Stimulated activated CD8-positive, alpha-beta memory T cell treated with anti-CD3 and anti-CD28 coated beads, Interleukin-12 subunit alpha, Interleukin-12 subunit beta, amount 100 ng/mL, for 4 hours (primary cell): ENCODE data around the gene SMIM5.
"Not testable (repeated sequence)": the region's sequence is repeated elsewhere in the genome, so short reads cannot be mapped to it uniquely, and the experiment has no call there.

Experiments
- DNase-seq: peaks from one replicate; pipeline ENCODE4 v3.0.0-alpha.2; 2020; ENCODE audit warnings: low read depth

The SMIM5 gene, protein sequence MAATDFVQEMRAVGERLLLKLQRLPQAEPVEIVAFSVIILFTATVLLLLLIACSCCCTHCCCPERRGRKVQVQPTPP

DNA sequence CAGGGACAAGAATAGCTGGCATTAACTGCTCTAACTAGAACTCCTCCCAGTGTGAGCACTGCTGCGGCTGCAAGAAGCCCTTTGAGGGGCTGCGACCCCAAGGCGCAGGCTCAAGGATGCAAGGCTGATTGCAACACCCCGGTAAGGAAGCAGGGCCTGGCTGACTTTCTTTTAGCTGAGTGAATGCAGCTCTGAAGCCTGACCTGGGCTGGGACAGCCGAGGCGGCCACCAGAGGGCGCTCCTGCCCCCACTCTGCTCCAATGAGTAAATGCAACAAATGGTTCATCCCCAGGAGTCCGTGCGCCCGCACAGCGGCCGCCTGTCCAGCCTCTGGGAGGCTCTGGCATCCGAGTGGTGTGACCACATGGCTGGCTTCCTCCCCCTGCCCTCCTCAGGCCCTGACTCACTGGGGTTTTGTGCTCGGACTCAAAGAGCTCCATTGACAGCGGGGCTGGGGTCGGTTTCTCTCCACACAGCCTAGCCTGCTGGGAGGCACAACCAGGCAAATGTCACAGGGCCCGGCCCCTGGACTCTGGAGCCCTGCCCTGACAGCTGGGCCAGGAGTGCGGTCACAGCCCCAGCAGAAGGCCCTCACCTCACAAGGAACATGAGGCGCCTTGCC is at the start of gene SMIM5:
Gene SMIM5 (plus strand): TSS at position 572 of the 623 bp plus-strand sequence. CDS start 6,768 bp downstream, outside the sequence.
- peak; percentile 62 for DNase-seq

DNA sequence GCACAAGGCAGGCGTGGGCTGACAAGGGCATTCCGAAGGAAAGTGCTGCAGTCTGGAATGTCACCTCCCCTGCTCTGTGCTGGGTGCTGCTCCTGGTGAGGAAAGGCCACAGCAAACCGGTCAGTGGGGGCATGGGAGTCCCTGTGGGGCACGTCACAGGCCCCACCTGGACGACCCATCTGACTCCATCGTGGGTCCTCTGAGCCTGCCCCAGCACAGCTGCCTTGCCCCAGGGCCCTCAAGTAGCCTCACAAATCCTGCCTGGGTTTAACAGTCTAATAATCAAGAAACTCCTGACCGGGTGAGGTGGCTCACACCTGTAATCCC is 48.4 kb upstream of the SMIM5 start:
- no peak for DNase-seq

DNA sequence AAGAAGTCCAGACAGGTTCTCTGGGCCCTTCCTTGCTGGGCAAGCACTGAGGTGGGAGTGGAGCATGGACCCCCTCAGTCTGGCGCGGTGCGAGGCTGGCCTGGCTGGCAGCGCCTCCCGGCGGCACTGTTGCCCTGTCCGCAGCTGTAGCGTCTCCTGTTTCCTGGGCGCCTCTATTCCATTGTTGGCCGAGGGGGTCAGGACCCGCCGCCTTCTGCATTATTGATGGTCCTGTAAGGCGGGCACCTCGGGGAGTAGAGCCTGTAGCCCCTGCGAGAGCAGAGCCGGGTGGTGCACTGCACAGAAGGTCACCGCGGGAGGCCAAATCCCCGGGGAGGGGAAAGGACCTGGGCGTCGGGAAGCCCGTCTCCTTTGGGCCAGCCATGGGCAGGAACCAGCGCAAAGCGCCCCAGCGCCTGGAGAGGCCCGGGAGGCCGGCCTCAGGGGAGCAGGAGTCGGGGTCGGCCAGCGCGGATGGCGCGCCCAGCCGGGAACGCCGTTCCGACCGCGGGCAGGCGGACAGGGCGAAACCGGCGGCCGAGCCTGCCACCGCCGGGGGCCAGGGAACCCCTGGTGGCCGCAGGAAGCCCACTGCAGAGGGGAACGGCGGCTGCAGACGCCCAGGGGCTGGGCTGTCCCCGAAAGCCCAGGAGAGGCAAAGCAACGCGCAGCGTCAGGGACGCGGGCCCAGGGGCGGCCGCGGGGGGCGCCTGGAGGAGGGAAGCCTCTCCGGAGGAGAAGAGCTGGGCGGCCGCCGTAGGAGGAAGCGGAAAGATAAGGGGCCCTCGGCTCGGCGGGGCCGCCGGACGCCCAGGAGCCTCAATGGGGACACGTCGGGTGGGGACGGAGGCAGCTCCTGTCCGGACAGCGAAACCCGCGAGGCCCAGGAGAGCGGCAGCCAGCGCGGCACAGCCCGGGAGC is 45.3 kb upstream of the SMIM5 start, which contains the start of gene MYO15B:
Gene MYO15B (plus strand): TSS at position 126 of the 921 bp plus-strand sequence. CDS start 258 bp downstream, at position 384.
- peak; percentile 57 for DNase-seq

DNA sequence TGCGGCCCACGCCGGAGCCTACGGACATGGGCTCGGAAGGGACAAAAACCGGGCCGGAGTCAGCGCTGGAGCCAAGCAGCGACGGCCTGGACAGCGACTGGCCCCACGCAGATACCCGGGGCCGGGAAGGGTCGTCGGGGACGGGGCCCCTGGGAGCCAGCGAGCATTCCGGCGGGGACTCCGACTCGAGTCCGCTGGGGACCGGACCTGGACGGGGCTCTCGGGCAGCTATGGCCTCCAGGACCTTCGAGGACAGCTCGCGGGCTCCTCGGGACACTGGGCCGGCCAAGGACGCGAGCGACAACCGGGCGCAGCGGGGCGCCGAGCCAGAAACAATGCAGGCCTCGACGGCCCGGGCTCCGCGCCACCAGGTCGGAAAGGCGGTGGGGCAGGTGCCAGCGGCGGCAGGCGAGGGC is 44.6 kb upstream of the SMIM5 start:
- DNase-seq = no peak

DNA sequence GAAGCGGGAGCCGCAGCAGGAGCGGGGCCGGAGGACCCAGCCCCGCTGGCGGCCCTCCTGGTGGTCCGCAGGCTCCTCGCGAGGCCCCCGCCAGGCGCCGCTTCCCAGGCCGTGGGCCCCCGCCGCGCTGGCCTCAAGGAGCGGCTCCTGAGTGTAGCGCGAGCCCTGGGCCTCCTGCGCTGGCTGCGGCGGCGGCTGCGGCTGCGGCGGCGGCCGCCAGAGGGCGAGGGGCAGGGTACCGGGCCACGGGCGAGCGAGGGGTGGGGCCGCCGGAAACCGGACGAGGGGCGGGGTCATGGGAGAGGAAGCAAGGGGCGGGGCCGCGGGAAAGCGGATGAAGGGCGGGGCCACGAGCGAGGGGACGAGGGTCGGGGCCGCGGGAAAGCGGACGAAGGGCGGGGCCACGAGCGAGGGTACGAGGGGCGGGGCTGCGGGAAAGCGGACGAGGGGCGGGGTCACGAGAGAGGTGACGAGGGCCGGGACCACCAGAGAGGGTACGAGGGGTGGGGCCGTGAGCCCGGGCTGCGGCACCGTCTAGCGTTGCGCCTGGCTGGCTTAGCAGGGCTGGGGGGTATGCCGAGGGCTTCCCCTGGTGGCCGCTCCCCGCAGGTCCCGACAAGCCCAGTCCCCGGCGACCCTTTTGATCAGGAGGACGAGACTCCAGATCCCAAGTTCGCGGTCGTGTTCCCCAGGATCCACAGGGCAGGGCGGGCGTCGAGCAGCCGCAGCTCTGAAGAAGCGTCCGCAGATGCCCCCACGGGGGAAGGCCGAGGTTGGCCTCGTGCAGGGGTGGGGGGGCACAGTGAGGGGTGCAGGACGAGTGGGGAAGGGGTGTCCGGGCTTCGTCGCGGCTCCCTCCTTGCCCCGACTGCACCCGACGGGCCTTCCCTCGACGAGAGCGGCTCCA is 44.0 kb upstream of the SMIM5 start:
- DNase-seq = peak; percentile 85

DNA sequence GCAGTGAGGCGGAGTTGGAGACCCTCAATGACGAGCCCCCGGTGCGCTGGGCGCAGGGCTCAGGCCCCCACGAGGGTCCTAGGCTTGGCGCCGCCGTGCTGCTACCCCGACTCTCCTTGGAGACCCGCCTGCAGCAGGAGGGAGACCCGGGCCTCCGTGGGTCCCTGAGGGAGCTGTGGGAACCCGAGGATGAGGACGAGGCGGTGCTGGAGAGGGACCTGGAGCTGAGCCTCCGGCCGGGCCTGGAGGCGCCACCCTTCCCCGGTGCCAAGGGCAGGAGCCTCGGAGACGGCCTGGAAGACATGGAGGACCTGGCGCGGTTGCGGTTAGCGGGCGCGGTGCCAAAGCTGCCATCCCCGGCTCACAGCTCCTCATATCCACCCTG is 43.3 kb upstream of the SMIM5 start:
- DNase-seq = no peak

DNA sequence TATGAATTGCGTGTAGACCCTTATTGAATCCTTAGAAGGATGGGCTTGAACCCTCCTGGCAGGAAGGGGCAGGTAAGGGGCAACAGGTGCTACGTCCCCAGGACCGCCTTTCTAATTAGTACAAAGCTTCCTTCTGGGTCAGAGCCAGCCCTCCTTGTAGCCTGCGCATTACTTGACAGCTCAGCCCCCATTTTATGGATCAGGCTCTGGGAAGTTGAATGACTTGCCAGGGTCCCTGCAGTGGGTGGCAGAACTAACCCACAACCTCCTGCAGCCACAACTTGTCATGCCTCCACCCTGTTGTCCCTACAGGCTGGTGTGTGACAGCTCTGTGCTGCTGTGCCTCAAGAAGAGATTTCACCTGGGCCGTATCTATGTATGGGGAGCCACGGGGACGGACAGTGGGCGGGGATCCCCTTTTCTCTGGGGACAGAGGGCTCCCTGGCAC is 42.9 kb upstream of the SMIM5 start:
- no peak for DNase-seq

DNA sequence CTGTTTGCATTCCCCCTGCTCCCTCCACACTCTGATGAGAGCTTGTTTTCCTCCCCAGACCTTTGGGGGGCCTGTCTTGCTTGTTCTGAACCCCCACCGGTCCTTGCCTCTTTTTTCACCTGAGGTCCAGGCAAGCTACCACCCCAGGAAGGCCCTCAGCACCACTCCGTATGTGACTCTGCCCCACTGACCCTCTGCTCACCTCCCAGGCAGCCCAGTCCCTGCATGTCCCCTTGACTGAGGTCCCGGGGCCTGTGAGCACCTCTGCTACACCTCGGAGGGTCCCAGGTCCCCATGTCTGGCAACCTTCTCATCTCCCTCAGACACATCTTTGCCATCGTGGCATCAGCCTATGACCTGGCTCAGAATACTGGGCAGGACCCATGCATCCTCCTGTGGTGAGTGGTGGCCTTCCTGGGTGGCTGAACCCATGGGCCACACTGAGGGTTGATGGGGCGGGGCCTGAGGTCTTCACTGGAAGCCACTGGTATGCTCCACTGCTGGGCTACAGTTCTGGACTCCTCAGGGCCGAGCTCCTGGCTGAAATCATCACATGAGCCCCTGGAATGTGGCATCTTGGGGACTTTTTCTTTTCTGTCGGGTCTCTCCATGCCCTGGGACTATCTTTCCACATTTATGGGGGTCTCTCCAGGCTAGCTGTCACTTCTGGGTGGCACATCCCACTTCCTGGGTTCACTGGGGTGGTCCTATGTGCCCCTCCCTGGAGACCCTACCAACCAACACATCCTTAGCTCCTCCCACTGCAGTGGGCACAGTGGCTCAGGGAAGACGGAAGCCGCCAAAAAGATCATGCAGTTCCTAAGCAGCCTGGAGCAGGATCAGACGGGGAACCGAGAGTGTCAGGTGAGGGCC is 42.1 kb upstream of the SMIM5 start:
- DNase-seq = no peak

DNA sequence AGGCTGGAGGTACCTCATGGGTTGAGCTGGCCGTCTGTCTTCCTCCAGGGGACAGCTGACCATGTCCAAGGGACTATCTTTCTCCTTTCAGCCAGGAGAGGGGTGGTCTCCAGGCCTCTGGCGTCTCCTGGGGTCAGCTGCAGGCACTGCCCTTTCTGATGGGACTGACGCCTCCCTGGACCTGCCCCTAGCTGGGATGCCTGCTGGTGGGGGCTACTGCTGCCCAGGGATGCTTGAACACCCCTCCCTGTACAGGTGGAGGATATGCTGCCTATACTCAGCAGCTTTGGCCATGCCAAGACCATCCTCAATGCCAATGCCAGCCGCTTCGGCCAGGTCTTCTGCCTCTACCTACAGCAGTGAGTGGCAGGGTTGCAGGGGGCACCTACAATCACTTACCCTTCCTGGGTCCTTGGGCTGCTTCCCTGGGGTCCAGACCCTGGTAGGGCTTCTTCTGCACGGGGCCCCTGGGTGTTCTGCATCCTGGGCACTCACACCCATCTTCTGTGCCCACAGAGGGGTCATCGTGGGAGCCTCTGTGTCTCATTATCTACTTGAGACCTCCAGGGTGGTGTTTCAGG is 41.4 kb upstream of the SMIM5 start:
- no peak for DNase-seq

DNA sequence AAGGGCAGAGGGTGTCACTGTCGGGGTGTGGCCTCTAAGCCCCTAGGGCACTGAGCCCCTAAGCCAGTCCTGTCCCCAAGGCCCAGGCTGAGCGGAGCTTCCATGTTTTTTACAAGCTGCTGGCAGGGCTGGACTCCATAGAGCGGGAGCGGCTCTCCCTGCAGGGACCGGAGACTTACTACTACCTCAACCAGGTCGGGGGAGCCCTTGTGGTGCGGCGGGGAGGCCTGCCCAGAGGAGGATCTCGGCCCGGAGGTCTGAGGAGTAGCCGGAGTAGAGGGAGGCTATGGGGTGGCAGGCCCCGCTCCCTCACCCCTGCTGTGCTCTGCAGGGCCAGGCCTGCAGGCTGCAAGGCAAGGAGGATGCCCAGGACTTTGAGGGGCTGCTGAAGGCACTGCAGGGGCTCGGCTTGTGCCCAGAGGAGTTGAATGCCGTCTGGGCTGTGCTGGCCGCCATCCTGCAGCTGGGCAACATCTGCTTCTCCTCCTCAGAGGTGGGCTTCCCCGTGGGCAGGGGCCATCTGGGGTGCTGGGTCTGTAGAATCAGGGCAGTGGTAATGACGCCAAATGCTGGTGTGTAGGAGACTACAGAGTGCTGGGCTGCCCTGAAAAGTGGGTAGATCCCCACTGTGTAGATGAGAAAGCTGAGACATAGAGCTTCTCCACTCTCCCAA is 40.8 kb upstream of the SMIM5 start:
- DNase-seq = no peak

DNA sequence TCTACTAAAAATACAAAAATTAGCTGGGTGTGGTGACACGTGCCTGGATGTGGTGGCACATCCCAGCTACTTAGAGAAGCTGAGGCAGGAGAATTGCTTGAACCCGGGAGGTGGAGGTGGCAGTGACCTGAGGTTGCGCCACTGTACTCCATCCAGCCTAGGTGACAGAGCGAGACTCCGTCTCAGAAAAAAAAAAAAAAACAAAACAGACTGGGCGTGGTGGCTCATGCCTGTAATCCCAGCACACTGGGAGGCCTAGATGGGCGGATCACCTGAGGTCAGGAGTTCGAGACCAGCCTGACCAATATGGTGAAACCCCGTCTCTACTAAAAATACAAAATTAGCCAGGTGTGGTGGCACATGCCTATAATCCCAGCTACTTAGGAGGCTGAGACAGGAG is 39.8 kb upstream of the SMIM5 start:
- not testable (repeated sequence) for DNase-seq

DNA sequence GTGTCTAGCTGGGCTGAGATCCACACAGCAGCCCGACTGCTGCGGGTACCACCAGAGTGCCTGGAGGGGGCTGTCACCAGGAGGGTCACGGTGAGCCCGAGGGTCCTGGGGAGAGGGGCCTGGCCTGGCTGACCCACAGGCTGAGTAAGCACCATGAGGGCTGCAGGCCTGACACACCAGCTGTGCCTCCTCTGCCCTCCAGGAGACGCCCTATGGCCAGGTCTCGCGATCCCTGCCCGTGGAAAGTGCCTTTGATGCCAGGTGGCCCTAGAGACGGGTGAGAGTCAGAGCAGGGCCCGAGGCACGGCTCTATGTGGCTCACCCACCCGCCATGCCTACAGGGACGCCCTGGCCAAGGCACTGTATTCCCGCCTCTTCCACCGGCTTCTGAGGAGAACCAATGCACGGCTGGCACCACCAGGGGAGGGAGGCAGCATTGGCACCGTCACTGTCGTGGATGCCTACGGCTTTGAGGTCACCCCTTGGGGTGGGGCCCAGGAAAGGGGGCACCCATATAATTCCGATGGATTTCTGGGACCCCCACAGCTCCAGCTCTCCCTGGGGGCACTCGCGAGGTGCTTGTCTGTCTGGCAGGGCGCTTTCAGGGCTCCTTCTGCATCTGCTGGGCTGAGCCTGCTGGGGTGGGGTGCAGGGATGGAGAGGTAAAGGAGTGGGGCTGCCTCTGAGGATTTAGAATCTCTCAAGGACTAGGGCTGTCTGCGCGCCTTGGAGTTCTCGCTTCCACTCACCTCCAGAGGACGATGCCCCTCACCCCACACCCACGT is 38.5 kb upstream of the SMIM5 start:
- DNase-seq = no peak

DNA sequence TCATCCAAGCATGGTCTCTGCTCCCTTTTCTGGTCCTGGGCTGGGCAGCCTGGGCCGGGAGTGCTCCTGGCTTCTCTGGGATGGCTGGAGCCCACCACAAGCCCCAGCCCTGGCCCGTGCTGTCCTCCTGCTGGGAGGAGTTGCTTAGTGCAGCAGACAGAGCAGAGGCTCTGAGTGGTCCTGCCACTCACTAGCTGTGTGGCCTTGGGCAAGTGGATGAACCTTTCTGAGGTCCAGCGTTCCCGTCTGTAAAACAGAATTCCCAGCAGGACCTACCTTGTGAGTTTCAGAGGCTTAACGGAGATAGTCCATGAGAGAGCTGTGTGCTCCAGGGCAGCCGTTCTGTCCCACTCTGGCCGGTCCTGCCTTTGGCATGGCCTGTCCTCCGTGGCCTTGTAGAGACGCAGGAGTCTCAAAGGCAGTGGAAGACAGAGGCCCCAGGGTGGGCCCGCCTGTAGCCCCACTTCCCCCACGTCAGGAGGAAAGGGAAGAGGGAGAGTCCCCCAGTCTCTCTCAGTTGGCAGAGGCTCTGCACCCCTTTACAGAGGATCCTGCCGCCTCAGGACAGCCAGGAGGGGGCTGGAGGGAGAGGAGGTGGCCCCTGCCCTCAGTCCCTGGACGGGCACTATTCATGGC is 37.8 kb upstream of the SMIM5 start:
- DNase-seq = no peak

DNA sequence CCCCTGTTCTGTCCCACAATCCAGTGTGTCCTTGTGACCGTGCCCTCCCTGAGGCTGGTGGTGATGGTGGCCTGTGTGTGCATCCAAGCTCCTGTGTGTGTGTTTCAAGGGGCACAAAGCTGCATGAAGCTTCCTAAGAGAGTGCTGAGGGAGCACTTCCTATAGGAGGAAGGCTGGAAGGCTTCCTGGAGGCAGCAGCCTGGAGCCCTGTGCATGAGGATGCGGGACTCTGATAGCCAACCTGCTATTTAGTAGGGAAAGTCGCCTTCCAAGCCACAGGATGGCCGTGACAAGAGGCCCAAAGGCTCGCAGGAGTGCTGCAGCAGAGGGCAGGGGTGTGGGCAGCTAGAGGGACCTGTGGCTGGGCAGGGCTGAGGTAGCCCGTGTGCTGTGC is 37.3 kb upstream of the SMIM5 start:
- DNase-seq = no peak

DNA sequence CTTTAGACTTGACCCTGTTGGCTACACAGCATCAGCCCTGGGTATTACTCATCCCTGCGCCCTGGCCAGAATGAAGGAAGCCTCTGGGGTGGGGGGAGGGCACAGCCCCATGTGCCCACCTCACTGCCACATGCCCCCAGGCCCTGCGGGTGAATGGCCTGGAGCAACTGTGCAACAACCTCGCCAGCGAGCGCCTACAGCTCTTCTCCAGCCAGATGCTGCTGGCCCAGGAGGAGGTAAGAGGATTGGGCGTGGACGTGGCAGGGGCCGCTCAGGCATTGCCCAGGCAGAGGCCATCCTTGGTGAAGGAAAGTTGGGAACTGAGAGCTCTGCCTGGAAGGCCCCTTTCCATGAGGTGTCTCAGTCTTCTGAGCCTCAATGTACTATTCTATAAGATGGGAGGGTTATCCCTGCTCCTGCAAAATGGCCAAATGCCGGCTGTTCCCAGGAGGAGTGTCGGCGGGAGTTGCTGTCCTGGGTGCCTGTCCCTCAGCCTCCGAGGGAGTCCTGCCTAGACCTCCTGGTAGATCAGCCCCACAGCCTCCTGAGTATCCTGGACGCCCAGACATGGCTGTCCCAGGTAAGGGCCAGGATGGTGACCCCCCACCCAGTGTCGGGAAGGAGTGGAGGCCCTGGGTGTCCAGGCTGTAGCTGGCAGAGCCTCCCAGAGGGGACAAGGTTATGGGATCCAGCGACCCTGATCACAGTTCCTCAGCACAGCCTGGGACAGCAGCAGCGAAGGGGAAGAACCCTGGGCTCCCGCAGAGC is 36.7 kb upstream of the SMIM5 start:
- DNase-seq = no peak

DNA sequence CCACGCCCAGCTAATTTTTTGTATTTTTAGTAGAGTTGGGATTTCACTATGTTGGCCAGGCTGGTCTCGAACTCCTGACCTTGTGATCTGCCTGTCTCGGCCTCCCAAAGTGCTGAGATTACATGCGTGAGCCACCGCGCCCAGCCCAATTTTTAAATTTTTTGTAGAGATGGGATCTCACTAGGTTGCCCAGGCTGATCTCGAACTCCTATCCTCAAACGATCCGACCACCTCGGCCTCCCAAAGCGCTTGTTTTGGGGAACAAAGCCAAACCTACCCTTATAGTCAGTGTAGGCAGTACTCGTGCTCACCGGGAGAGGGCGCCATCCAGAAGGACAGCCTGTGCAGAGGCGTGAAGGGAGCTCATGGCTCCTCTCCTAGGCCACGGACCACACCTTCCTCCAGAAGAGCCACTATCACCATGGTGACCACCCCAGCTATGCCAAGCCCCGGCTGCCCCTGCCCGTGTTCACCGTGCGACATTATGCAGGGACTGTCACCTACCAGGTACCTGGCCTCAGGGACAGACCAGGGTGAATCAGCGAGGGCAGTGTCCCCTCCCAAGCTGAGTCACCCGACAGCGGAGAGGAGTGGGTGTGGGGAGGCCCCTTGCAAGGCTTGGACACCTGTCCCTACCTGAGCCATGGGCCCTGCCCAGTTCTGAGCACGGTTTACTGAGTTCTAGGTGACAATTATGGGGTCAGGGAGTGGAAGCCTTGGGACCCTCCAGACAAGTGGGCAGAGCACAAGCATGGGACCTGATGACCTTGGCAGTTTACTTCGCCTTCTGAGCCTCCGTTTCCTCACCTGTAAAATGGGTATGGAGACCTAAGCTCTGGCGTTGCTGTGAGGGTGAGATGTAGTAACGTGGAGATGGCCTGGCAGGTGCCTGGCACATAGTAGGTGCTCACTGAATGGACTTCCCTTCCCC is 31.9 kb upstream of the SMIM5 start:
- no peak for DNase-seq

DNA sequence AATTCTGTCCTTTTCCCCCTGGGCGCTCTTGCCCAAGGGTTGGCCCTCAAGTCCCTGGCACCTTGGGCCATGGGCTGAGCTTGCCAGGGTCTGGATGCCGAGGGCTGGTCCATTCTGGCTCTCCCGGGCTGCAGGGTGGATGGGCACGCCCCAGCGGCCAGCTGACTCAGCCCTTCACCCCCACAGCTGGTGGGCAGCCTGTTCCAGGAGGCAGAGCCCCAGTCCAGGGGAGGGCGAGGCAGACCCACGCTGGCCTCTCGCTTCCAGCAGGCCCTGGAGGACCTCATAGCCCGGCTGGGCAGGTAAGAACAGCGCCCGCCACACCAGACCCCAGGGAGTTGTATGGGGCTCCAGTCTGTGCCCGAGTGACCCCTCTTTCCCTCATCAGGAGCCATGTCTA is 30.6 kb upstream of the SMIM5 start:
- no peak for DNase-seq
